ENCODE data around the gene C16orf86.

The C16orf86 gene

DNA sequence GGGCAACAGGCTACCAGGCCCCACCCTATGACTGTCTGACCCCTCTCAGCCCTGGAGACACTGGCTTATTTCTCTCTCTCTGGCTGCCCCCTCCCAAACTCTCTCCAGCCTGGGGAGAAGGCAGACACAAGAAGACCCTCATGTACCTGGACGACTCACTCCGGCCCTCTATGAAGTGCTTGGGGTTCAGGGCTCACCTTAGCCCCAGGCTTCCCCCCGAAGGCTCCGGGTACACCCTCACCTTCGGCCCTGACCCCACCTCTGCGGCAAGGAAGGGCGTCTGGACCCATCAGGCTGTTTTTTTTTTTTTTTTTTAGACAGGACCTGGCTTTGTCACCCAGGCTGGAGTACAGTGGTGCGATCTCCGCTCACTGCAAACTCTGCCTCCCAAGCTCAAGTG lies 22.6 kb upstream of the C16orf86 start:
- no peak for DNase-seq (ENCODE audit: low read depth)
- TF ChIP-seq, protein P1, sequence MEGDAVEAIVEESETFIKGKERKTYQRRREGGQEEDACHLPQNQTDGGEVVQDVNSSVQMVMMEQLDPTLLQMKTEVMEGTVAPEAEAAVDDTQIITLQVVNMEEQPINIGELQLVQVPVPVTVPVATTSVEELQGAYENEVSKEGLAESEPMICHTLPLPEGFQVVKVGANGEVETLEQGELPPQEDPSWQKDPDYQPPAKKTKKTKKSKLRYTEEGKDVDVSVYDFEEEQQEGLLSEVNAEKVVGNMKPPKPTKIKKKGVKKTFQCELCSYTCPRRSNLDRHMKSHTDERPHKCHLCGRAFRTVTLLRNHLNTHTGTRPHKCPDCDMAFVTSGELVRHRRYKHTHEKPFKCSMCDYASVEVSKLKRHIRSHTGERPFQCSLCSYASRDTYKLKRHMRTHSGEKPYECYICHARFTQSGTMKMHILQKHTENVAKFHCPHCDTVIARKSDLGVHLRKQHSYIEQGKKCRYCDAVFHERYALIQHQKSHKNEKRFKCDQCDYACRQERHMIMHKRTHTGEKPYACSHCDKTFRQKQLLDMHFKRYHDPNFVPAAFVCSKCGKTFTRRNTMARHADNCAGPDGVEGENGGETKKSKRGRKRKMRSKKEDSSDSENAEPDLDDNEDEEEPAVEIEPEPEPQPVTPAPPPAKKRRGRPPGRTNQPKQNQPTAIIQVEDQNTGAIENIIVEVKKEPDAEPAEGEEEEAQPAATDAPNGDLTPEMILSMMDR (conservative IDR thresholded peaks at IDR 0.05; ENCODE audit: low read length) = no peak
- H3K4me3 ChIP-seq (ENCODE audit: low read length) = no peak overlapping the region

DNA sequence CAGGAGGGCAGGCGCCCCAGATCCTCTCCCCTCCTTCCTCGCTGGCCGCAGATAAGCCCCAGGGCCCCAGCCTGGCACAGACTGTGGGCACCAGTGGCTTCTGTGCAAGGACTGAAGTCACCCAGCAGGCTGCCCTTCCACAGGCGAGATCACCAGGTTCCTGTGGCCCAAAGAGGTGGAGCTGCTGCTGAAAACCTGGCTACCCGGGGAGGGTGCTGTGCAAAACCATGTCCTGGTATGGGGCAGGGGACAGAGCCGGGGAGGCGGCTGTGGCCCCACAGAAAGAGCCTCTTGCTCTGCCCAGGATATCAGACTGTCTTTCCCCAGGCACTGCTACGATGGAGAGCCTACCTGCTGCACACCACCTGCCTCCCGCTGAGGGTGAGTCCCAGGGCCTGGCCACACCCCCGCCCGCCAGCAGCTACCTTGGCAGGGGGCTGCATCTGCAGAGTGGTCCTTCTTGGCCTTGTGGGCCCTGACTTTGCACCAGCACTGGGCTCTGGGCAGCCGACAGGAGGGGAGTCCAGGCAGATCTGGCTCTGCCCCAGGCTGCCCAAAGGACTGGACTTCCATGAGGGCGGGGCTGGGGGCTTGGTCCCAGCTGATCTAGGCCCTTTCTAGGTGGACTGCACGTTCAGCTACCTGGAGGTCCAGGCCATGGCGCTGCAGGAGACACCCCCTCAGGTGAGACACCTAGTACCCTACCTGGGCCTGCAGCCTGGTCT lies 21.1 kb upstream of the C16orf86 start:
- no peak overlapping the region for H3K4me3 ChIP-seq (ENCODE audit: low read length)
- TF ChIP-seq, protein P1 (conservative IDR thresholded peaks at IDR 0.05; ENCODE audit: low read length) = no peak
- DNase-seq (ENCODE audit: low read depth) = no peak

DNA sequence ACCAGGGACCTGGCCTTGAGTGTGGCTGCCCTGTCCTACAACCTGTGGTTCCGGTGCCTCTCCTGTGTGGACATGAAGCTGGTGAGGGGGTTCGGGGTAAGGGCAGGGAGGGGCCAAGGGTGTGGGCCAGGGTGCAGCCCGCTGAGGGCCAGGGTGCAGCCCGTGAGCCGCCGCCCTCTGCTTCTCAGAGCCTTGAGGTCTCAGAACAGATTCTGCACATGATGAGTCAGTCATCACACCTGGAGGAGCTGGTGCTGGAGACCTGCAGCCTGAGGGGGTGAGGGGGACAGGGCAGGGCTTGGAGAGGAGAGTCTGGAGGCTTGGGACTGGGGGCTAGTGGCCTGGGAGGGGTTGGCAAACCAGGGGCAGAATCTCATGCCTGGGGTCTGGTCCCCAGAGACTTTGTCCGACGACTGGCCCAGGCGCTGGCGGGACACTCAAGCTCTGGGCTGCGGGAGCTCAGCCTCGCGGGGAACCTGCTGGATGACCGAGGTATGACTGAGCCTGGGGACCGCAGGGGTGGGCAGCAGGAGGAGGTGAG lies 19.4 kb upstream of the C16orf86 start:
- TF ChIP-seq, protein P1 (conservative IDR thresholded peaks at IDR 0.05; ENCODE audit: low read length) = no peak
- H3K4me3 ChIP-seq (ENCODE audit: low read length) = no peak overlapping the region

DNA sequence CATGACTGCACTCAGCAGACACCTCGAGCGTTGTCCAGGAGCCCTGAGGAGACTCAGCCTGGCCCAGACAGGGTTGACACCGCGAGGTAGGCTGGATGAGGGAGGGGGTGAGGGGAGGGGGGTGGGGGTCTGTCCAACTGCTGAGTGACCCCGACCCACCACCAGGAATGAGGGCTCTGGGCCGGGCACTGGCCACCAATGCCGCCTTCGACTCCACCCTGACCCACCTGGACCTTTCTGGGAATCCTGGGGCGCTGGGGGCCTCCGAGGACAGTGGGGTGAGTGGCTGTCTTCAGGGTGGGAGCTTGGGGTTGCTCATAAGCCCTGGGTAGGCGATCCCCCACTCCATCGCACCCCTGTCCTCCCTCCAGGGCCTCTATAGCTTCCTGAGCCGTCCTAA lies 18.9 kb upstream of the C16orf86 start:
- H3K4me3 ChIP-seq (ENCODE audit: low read length) = no peak overlapping the region
- DNase-seq (ENCODE audit: low read depth) = no peak
- TF ChIP-seq, protein P1 (conservative IDR thresholded peaks at IDR 0.05; ENCODE audit: low read length) = no peak

More for the DNA sequence above, 19.4 kb upstream of the C16orf86 start:
- no peak for DNase-seq (ENCODE audit: low read depth)

DNA sequence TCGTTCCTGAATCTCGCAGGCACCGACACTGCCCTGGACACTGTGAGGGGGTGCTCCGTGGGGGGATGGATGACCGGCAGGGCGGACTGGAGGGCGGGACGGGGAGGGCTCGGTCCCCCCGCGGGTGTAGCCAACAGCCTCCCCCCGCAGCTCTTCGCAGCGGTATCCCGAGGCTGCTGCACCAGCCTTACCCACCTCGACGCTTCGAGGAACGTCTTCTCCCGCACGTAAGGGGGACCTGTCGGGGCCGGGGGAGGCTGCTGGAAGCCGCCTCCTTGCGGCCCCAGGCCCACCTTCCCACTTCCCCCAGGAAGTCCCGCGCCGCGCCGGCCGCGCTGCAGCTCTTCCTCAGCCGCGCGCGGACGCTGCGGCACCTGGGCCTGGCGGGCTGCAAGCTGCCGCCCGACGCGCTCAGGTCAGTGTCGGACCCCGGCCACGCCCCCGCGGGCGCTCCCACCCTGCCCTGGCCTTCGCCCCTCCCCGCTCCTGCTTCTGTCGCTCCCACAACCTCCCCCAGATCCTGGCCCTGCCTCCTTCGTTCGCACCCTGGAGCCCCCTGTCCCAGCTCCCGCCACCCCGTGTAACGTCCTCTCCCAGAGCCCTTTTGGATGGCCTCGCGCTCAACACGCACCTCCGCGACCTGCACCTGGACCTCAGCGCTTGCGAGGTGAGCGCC lies 18.4 kb upstream of the C16orf86 start:
- no peak for DNase-seq (ENCODE audit: low read depth)
- no peak overlapping the region for H3K4me3 ChIP-seq (ENCODE audit: low read length)
- TF ChIP-seq, protein P1 (conservative IDR thresholded peaks at IDR 0.05; ENCODE audit: low read length) = no peak

DNA sequence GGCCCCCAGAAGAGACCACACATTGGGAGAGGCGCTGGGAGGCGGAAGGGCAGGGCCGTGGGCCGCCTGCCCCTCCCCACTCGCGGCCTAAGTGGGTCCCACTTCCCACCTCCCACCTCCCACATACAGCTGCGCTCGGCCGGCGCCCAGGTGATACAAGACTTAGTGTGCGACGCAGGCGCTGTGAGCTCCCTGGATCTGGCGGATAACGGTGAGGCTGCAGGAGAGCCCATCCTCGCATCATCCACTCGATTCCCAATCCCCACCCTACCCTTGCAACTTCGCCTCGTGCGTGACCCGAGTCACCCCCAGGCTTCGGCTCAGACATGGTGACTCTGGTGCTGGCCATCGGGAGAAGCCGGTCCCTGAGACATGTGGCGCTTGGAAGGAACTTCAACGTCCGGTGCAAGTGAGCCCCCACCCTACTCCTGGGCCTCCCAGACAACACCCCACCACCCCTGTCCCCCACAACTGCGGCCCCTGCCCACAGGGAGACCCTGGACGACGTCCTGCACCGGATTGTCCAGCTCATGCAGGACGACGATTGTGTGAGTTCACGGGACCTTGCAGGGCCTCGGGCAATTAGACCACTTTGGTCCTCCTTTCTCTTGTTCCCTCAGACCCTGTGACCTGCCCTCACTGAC lies 17.7 kb upstream of the C16orf86 start:
- DNase-seq (ENCODE audit: low read depth) = no peak
- TF ChIP-seq, protein P1 (conservative IDR thresholded peaks at IDR 0.05; ENCODE audit: low read length) = no peak
- no peak overlapping the region for H3K4me3 ChIP-seq (ENCODE audit: low read length)

Data from AG10803 (cell line).